GM18870 (cell line): ENCODE data around the gene GRM4.
"Not testable (repeated sequence)": the region's sequence is repeated elsewhere in the genome, so short reads cannot be mapped to it uniquely, and the experiment has no call there.

Experiments used
- ATAC-seq: cut with Tn5 transposase; IDR thresholded peaks from one replicate; pipeline ENCODE4 v1.9.1; 2021; ENCODE audit warnings: moderate library complexity; ENCODE audit not compliant: unreplicated experiment

Gene GRM4

DNA sequence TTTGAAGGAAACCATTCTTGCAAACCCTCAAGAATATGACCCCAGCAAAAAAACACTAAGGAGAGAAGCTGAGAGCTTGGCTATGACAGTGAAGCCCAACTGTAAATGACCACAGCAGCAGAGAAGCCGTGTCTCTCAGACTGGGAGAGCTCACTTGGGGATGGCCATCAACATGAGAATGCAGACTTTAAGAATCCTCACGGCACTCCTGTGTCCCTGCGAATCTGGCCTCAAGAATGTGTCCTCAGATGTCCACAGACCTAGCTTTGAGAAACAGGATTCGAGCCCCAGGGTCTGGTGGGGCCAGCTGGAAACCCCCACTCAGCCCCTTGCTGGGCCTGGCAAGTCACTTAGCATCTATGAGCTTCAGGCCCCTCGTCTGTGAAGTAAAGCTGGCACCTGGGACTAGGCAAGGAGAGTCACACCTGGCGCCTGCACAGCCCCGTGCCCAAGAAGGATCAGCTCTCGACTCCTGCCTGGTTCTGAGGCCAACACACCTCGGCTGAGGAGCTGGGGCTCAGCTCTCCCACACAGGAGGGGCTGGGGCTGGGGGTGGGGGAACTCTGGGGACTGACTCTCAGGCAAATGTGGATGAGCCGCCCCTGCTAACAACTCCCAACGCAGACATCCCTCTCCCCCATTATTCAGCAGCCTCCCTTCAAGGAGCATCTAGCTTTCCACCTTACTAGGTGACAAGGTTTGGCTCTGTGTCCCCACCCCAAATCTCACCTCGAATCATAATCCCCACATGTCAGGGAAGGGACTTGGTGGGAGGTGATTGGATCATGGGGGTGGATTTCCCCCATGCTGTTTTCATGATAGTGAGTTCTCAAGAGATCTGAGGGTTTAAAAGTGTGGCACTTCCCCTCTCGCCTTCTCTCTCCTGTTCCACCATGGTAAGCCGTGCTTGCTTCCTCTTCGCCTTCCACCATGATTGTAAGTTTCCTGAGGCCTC, 97.7 kb downstream of the GRM4 start:
- no peak for ATAC-seq

DNA sequence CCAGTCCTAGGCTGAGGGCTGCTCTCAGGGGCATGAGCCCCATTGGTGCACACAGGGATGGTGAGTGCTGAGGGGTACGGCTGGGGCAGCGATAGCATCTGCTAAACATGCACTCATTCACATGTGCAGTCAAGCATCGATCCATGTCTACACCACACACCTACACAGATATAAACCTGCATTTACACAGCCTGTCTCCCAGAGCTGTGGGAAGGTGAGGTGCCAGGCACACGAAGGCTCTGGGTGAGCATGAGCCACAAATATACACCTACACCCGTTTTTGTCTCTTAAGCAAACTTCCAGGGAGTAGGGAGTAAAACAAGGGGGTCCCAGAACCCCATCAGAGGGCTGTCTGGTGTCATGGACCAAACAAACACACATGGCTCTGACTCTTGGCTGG, 99.3 kb downstream of the GRM4 start:
- no peak for ATAC-seq

- no peak for ATAC-seq
Observed at GRCh38 chr6:34045771-34046170, 100.1 kb downstream of the GRM4 start.

DNA sequence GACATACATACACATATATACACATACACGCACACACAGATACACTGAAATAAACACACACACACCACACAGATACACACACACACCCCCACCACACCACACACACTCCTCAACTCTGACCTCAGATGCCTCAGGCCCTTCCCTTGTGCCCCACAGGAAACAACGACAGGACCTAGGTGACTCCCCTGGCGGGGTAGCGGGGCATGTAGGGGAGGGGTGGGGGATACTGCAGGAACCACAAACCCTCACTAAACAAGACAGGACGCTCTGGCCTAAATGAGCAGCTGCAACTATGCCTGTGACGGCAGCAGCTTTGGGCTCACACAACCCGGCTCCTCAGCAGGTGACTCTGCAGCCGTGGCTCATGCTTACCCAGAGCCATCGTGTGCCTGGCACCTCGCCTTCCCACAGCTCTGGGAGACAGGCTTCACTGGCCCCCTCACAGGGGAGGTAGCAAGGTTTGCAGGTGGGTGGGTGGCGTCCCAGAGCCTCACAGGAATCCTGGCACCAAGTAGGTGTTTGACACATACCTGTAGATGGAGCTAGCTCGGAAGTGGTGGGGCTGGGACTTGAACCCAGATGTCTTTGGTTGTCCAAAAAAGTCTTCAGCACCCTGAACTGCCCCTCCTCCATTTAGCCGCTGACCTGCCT, 100.8 kb downstream of the GRM4 start:
- no peak for ATAC-seq

DNA sequence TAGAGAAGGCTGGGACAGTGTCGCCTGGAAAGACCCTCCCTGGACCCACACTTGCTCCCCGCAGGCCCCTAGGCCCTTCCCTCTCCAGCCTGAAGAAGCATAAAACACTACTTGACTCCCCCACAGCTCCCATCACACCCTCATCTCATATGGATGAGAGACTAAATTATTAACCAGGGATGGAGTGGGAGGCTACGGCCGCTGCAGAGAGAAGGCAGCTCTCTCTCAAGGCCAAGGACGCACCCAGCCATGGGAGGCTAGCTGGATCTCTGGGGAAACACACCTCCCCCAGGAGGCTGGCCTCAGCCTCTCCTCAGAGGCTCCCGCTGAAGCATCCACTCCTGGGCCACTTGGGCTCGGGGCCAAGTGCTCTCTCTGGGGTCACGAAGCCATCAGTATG, 102.5 kb downstream of the GRM4 start:
- ATAC-seq = no peak

GRCh38 chr6:34041998-34042397, 103.9 kb downstream of the GRM4 start:
- not testable (repeated sequence) for ATAC-seq

DNA sequence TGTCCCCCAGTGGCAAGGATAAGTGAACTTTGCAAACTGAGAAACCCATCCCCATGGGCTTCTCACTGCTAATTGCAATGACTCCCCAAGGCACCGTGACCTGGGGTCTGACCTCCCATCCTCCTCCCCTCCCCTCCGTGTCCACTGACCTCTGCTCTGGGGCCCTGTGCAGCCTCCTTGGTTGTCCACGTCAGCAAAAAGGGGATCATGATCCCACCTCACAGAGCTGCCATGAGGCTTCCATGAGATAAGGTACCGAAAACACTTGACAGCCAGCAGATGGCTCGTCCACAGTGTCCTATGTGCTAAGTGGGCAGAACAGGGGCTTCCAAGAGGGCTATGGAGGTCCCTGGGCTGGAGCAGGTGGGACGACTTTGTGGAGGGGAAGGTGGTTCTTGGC, 104.5 kb downstream of the GRM4 start:
- ATAC-seq = no peak

GRCh38 chr6:34039943-34040342, 105.9 kb downstream of the GRM4 start:
- ATAC-seq = no peak

DNA sequence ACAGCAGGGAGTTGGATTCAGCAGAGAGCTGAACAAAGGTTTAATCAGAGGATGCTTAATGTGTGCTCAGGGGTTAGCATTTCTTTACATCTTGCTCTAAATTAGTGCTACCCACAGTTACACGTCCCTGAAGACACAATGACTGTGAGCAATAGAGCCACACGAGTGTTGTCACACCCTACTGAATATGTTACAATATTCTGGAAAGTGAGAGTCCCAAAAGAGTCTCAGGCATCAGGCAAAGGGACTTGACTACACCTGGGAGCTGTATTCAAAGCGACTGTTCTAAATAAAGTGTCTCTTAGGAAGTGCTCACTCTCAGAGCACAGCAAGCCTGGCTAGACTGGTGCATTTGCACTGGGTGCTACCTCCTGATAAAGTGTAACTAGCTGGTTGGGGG, 108.7 kb downstream of the GRM4 start:
- no peak for ATAC-seq

- no peak for ATAC-seq
Observed at GRCh38 chr6:34036357-34037069, 109.4 kb downstream of the GRM4 start.

- ATAC-seq = no peak
Observed at GRCh38 chr6:34035704-34036356, 110.1 kb downstream of the GRM4 start.

- ATAC-seq = no peak
Observed at GRCh38 chr6:34035161-34035560, 110.7 kb downstream of the GRM4 start.

DNA sequence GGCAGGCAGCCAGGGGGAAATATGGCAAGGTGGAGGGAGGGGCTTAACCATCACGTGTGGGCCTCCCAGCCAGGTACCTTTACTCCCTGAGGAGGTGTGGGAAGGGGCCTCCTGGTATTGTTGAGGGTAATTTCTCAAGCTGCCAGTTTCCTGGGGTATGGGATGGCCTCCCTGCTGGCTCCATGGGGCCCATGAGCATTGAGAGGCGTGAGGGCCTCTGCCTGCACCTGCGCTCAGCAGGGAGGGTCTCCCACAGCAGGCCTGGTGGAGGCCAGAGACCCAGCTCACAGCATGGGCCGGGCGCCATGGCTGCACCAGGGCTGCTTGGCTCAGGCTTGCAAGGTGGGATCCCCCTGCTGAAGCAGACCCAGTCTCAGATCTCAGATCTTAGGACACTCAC, 113.0 kb downstream of the GRM4 start:
- ATAC-seq = no peak

DNA sequence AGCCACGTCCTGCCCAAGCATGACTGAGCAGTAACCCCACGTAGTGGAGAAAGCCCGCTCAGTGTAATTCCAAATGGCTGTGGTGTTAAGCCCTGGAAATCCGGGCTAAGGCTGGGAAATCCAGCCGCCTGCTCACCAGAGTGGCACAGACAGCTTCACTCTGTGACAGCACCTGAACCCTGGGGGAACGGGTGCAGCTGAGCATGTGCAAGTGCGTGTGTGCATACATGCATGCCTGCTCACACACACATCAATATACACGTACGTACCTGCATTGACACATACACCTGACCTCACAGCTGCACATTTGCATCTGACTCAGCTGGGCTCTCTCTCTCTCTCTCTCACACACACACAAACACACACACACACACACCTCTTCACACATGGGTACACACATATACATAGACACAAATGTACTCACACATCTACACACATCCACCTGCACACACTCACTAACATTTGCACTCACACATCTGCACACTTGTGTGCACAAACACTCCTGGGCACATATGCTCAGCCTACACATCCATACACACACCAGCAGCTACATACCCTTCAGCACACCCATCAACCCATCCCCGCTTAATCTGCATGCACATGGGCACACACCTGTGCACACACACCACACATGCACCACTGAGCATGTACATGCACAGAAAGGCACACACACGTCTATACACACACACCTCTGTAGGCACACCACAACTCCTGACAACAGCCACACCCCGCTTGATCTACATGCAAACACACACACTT, 114.1 kb downstream of the GRM4 start:
- ATAC-seq = no peak

DNA sequence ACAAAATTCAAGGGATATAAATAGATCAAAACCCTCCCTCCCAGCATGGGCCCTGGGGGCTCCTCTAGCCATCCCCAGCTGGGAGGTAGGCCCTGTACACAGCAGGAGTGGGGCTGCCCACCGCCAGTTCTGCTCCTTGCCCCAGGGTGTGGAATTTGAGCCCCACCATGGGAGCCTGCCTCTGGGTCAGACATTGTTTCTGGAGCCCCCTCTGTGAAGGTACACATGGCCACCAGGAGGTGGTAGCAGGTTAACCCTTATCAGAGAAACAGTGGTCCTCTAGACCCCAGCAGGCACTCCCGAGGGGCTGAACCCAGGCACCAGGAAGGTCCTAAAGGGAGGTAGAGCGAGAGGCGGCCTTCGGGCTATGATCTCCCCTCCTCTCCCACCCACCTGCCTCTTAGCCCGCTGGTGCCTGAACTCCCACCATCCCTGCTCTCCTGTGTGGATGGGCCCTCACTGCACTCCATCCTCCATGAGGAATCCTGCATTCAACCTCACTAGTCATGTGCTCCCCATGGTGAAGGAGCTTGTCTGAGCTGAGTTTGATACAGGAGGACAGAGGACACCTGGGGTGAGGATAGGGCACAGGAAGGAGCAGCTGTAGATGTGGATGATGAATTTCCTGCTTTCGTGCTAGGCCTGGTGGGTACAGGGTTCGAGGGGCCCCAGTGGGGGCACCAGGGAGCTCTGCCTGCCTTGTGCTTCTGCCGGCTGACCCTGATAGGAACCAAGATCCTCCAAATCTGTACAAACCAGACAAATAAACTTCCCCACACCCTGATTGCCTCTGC, 114.9 kb downstream of the GRM4 start:
- ATAC-seq = no peak

DNA sequence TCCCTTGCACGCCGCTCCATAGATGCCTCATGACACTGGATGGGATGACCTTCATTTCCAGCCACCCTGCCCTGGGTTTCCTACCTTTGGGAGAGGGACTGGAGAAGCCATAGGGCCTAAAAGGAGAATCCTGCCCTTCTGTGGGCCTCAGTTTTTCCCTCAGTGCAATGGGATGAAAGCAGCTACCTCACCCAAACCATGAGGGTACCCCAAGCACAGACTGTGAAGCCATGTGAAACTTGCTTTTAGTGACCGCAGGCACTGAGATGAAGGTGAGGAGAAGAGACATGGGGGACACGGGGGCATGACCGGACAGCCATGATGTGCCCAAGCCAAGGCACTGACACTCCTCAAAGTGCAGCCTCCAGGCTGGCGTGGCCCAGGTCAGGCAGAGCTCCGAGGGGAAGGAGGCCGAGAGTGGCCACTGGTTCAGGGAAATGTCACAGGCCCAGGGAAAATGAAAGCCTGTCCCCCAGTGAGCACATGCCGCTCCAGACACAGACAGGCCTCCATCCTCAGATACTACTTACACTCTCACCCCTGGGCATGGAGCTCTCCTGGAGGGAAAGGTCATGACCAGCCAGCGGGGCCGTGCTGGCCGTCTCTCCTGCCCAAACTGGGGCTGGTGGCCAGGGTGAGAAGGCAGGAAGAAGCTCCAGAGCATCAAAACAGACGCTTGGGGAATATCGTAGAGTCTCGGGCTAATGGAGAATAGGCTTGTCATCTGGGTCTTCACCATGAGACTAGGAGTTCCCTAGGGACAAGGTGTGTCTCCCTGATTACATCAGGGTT, 116.2 kb downstream of the GRM4 start:
- no peak for ATAC-seq

DNA sequence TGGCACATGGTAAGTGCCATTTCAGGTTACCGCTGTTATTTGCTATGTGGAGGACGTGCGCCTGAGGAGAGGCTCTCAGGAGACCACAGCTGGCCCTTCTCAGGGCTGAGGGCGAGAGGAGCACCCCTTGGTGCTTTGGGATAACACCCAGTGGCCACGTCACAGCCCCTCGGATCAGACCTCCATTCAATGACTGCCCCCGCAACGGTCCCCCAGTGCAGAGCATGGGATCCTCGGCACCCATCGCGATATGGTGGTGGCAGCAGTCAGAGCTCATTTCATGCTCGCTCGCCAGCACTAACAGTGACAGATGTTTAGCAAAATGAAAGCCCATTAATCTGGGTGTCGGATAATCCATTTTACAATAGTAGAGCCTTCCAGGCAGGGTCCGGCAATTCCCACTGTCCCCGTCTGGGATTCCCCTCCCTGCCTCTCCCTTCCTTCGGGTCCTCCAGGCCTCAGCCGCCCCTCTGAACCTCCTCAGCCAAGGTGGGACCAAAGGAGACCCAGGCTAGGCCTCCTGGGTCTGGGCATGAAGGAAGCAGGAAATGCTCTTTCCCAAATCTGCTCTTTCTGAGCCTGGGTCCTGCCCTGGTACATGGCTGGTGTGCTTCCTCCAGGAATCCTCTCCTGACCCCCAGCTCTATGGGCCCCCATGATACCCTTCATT, 117.1 kb downstream of the GRM4 start:
- no peak for ATAC-seq

- ATAC-seq = no peak
Observed at GRCh38 chr6:34027939-34028441, 117.9 kb downstream of the GRM4 start.
